Measurements from ENCODE around the gene ZXDC.

ZXDC gene

DNA sequence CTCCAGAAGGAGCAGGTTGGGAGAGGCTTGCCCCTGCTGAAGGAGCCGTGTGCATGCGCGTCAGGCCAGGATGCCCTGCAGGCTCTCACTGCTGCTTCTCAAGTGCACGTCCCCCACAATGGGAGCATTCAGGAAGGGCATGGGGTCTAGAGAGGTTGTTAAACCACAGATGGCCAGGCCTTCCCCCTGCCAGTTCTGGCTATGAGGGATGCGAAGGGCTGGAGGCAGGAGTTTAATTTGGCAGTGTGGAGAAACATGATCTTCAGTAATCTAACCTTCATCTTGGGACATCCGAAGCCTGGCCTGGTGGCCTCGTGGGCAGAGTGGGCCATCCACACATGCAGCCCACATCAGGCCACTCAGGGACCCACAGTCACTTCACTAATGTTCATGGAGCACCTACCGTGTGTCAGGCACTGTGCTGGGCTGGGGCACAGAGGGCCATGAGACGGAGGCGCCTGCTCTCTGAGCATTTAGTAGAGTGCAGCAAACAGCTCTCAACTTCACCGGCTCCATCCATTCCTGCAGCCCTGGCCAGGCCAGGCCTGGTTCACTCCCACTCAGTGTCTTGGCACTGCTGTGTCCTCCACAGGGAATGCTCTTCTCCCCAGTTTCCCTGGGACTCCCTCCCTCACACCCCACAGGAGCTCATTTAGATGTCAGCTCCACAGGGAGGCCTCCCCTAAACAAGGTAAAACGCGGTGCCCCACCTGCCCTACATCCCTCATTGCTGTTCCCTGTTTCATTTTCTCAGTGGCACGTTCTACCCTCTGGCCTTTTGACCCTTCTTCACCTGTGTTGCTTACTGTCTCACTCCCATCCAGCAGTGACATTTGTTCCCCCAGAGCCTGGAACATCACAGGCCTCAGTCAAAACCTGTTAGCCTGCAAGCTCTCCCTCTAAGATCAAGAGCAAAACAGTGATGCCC is 77.0 kb downstream of the ZXDC start:
- no peak overlapping the region for H3K4me2 ChIP-seq (ENCODE audit: low read length)
- H3K27me3 ChIP-seq (ENCODE audit: control insufficient read depth, low read length): 0 out of 2 replicates have a peak, but pooled peaks cover 2% of the 10 kb centered on the region
- no peak overlapping the region for H3K27ac ChIP-seq (ENCODE audit: low read depth, low read length)
- peaks cover 7% of the 10 kb centered on the region for H3K4me1 ChIP-seq (ENCODE audit: control insufficient read depth, low read length)
- no peak overlapping the region for H3K4me3 ChIP-seq (ENCODE audit: low read length)
- H3K9me3 ChIP-seq (ENCODE audit: control insufficient read depth, insufficient read depth, low read length): peaks cover 17% of the 10 kb centered on the region; the same call in 1 of the 2 replicates
- no peaks in the 10 kb centered on the region for H4K20me1 ChIP-seq (ENCODE audit: control insufficient read depth, insufficient read depth, low read depth, low read length)
- TF ChIP-seq CTCF (IDR thresholded peaks at IDR 0.05; ENCODE audit: low read depth, low read length, poor library complexity, severe bottlenecking) (no peak), EZH2phosphoT487 (IDR thresholded peaks at IDR 0.05; ENCODE audit: borderline replicate concordance, low read length) (no peak)
- no peaks in the 10 kb centered on the region for H3K36me3 ChIP-seq (ENCODE audit: control insufficient read depth, low read length)
- no peaks in the 10 kb centered on the region for H3F3A ChIP-seq (ENCODE audit: control insufficient read depth, insufficient read depth)
- no peaks in the 10 kb centered on the region for H3K9me2 ChIP-seq (replicated peaks; ENCODE audit: control insufficient read depth, low read length)
- H3K79me2 ChIP-seq (ENCODE audit: control insufficient read depth, low read length): no peaks in the 10 kb centered on the region

GRCh38 chr3:126397610-126398422 is 77.9 kb downstream of the ZXDC start:
- H3K4me3 ChIP-seq (ENCODE audit: low read length): no peak overlapping the region
- H3K36me3 ChIP-seq (ENCODE audit: control insufficient read depth, low read length): no peaks in the 10 kb centered on the region
- H4K20me1 ChIP-seq (ENCODE audit: control insufficient read depth, insufficient read depth, low read depth, low read length): no peaks in the 10 kb centered on the region
- no peak overlapping the region for H3K4me2 ChIP-seq (ENCODE audit: low read length)
- H3K4me1 ChIP-seq (ENCODE audit: control insufficient read depth, low read length): peaks cover 7% of the 10 kb centered on the region
- H3K9me2 ChIP-seq (replicated peaks; ENCODE audit: control insufficient read depth, low read length): no peaks in the 10 kb centered on the region
- H3K9me3 ChIP-seq (ENCODE audit: control insufficient read depth, insufficient read depth, low read length): peaks cover 17% of the 10 kb centered on the region; the same call in 1 of the 2 replicates
- no peaks in the 10 kb centered on the region for H3K79me2 ChIP-seq (ENCODE audit: control insufficient read depth, low read length)
- H3F3A ChIP-seq (ENCODE audit: control insufficient read depth, insufficient read depth): no peaks in the 10 kb centered on the region
- H3K27ac ChIP-seq (ENCODE audit: low read depth, low read length): no peak overlapping the region
- TF ChIP-seq EZH2phosphoT487 (IDR thresholded peaks at IDR 0.05; ENCODE audit: borderline replicate concordance, low read length): no peak
- no peak for TF ChIP-seq CTCF (IDR thresholded peaks at IDR 0.05; ENCODE audit: low read depth, low read length, poor library complexity, severe bottlenecking)
- H3K27me3 ChIP-seq (ENCODE audit: control insufficient read depth, low read length): peaks cover 5% of the 10 kb centered on the region

GRCh38 chr3:126396536-126396935 is 79.2 kb downstream of the ZXDC start:
- H3K27me3 ChIP-seq (ENCODE audit: control insufficient read depth, low read length): peaks cover 5% of the 10 kb centered on the region
- no peak overlapping the region for H3K4me3 ChIP-seq (ENCODE audit: low read length)
- TF ChIP-seq EZH2phosphoT487 (IDR thresholded peaks at IDR 0.05; ENCODE audit: borderline replicate concordance, low read length): no peak
- TF ChIP-seq CTCF (IDR thresholded peaks at IDR 0.05; ENCODE audit: low read depth, low read length, poor library complexity, severe bottlenecking): no peak
- H3K4me2 ChIP-seq (ENCODE audit: low read length): no peak overlapping the region
- no peaks in the 10 kb centered on the region for H3K36me3 ChIP-seq (ENCODE audit: control insufficient read depth, low read length)
- H3K27ac ChIP-seq (ENCODE audit: low read depth, low read length): no peak overlapping the region
- H3F3A ChIP-seq (ENCODE audit: control insufficient read depth, insufficient read depth): no peaks in the 10 kb centered on the region
- H3K9me2 ChIP-seq (replicated peaks; ENCODE audit: control insufficient read depth, low read length): no peaks in the 10 kb centered on the region
- no peaks in the 10 kb centered on the region for H4K20me1 ChIP-seq (ENCODE audit: control insufficient read depth, insufficient read depth, low read depth, low read length)
- H3K9me3 ChIP-seq (ENCODE audit: control insufficient read depth, insufficient read depth, low read length): peaks cover 17% of the 10 kb centered on the region; the same call in 1 of the 2 replicates
- H3K4me1 ChIP-seq (ENCODE audit: control insufficient read depth, low read length): peaks cover 7% of the 10 kb centered on the region
- H3K79me2 ChIP-seq (ENCODE audit: control insufficient read depth, low read length): no peaks in the 10 kb centered on the region

Data from DOHH2 (cell line).